RWPE1 (cell line): Measurements from ENCODE around the gene AKR7A3.
"Not testable (repeated sequence)": the region's sequence is repeated elsewhere in the genome, so short reads cannot be mapped to it uniquely, and the experiment has no call there.

Experiments
- CTCF ChIA-PET: fragments of 350-600 bp; sonication (Branson Sonifier 250); formaldehyde crosslinking; extraction: SDS; loops from one replicate; lab custom pipeline; 2021; lab: Yijun Ruan, JAX
- POLR2A ChIA-PET: fragments of 400-600 bp; formaldehyde crosslinking; extraction: SDS; loops from one replicate; lab custom pipeline; 2020; ENCODE audit warnings: antibody characterized with exemption; ENCODE audit not compliant: low non-redundant PET; lab: Yijun Ruan, JAX
- DNase-seq: peaks from one replicate; pipeline ENCODE4 v3.0.0; 2012; ENCODE audit warnings: low spot score
- H3K27ac ChIP-seq: fragments of 450-650 bp; 2 replicates; pipeline ENCODE4 v1.5.1; 2017
- CTCF ChIP-seq: fragments of 450-650 bp; conservative IDR thresholded peaks from 2 replicates; pipeline ENCODE4 v1.5.1; 2017; ENCODE audit warnings: low read depth, mild to moderate bottlenecking

The AKR7A3 gene

GRCh38 chr1:19257178-19257914 lies 31.2 kb downstream of the AKR7A3 start:
- ChIA-PET POLR2A (no interaction called here), CTCF (no interaction called here)
- DNase-seq, result no peak

GRCh38 chr1:19256301-19256700 lies 32.3 kb downstream of the AKR7A3 start:
- DNase-seq, POLR2A ChIA-PET: not testable (repeated sequence)
- H3K27ac ChIP-seq, result peak overlapping the region; percentile 13; the same call in 1 of the 2 replicates
- CTCF ChIA-PET, result interaction anchor here (0.6 kb wide), 1 partner anchor 51 kb away, joined by 3 read pairs; no protein-coding TSS in a partner anchor

More at GRCh38 chr1:19257178-19257914, 31.2 kb downstream of the AKR7A3 start:
- no peak for TF ChIP-seq CTCF
- no peak overlapping the region for H3K27ac ChIP-seq

- ChIA-PET CTCF (interaction anchor here (0.6 to 0.7 kb wide), 2 partner anchors 12 to 401 kb away, joined by 3 to 4 read pairs; no protein-coding TSS in a partner anchor), POLR2A (no interaction called here)
- no peak overlapping the region for H3K27ac ChIP-seq
- no peak for DNase-seq
- no peak for TF ChIP-seq CTCF
These were observed 33.3 kb downstream of the AKR7A3 start for GRCh38 chr1:19255288-19255687.

- POLR2A ChIA-PET, result no interaction called here
- H3K27ac ChIP-seq, result no peak overlapping the region
- no peak for DNase-seq
- CTCF ChIA-PET, result no interaction called here
- TF ChIP-seq CTCF, result no peak
These were observed 34.2 kb downstream of the AKR7A3 start for GRCh38 chr1:19254416-19254815.

GRCh38 chr1:19251305-19252196 lies 37.0 kb downstream of the AKR7A3 start, which contains the start of the genes EMC1 and MRTO4:
Gene EMC1 (minus strand): TSS chr1:19251524. CDS start chr1:19251509, 15 bp downstream.
Gene MRTO4 (plus strand): TSS chr1:19251805. CDS start chr1:19251836, 31 bp downstream.
- ChIA-PET POLR2A (interaction anchor here (0.6 to 1.0 kb wide), 3 partner anchors 12 to 104 kb away, joined by 3 to 4 read pairs (median 3); partner anchors contain the start of genes AKR7A2 and SLC66A1), CTCF (interaction anchor here (0.7 kb wide), 1 partner anchor 90 kb away, joined by 4 read pairs; no protein-coding TSS in a partner anchor)
- H3K27ac ChIP-seq, result peak within 1 kb of the TSS; percentile 97
- TF ChIP-seq CTCF, result no peak
- peak; percentile 90 for DNase-seq

- DNase-seq, result peak; percentile 42
- ChIA-PET POLR2A (interaction anchor here (0.6 kb wide), 1 partner anchor 13 kb away, joined by 4 read pairs; no protein-coding TSS in a partner anchor), CTCF (no interaction called here)
These were observed 37.8 kb downstream of the AKR7A3 start for GRCh38 chr1:19250629-19251304.

More at GRCh38 chr1:19250629-19251304, 37.8 kb downstream of the AKR7A3 start:
- H3K27ac ChIP-seq, result peak overlapping the region; percentile 97
- no peak for TF ChIP-seq CTCF
